ENCODE results near the gene PRDM5. TPM values are rescaled to one million over a fixed set of nuclear protein-coding genes. Genes with fewer than 3 reads are reported as not detected.

PRDM5 gene
- total RNA-seq, 2 experiments from 2014 or later: 0.14 to 0.22 TPM

- no peaks in the 10 kb centered on the region for H3K36me3 ChIP-seq (ENCODE audit: insufficient read depth, low read length)
- ChIA-PET CTCF (no interaction called here), POLR2A (no interaction called here)
- no peaks in the 10 kb centered on the region for H3K4me1 ChIP-seq (ENCODE audit: insufficient read depth, low read length)
- H3K9me3 Mint-ChIP-seq: no peaks in the 10 kb centered on the region
- H3K27me3 ChIP-seq (ENCODE audit: control insufficient read depth in 1 of 2, insufficient read depth in 2 of 2, low read length in 2 of 2): no peaks in the 10 kb centered on the region
- H3K27ac ChIP-seq (ENCODE audit: low read depth in 1 of 2, low read length in 2 of 2): no peak overlapping the region
- no peaks in the 10 kb centered on the region for H3K9me3 ChIP-seq (ENCODE audit: control insufficient read depth in 1 of 2, insufficient read depth in 1 of 2, low read length in 2 of 2)
- no peak overlapping the region for H3K4me3 ChIP-seq (ENCODE audit: low read length)
- no peaks in the 10 kb centered on the region for H3K36me3 Mint-ChIP-seq (ENCODE audit: low read depth)
- no peak for TF ChIP-seq CTCF (IDR thresholded peaks at IDR 0.05)
- H3K4me1 Mint-ChIP-seq (ENCODE audit: low read depth): no peaks in the 10 kb centered on the region
- H3K27me3 Mint-ChIP-seq: no peaks in the 10 kb centered on the region
- H3K4me3 Mint-ChIP-seq: no peak overlapping the region
- no peak overlapping the region for H3K27ac Mint-ChIP-seq
- DNase-seq (no peak), ATAC-seq (ENCODE audit: poor library complexity) (no peak)
- intact Hi-C loops (cut with DNase I, micrococcal nuclease): no loop called here
Observed at GRCh38 chr4:120733054-120733453, 189.5 kb downstream of the PRDM5 start.

- H3K4me1 Mint-ChIP-seq (ENCODE audit: low read depth): no peaks in the 10 kb centered on the region
- no peak overlapping the region for H3K27ac Mint-ChIP-seq
- H3K27me3 Mint-ChIP-seq: no peaks in the 10 kb centered on the region
- Histone ChIP-seq H3K9me3 (ENCODE audit: control insufficient read depth in 1 of 2, insufficient read depth in 1 of 2, low read length in 2 of 2) (no peaks in the 10 kb centered on the region), H3K27me3 (ENCODE audit: control insufficient read depth in 1 of 2, insufficient read depth in 2 of 2, low read length in 2 of 2) (no peaks in the 10 kb centered on the region), H3K4me1 (ENCODE audit: insufficient read depth, low read length) (no peaks in the 10 kb centered on the region), H3K4me3 (ENCODE audit: low read length) (no peak overlapping the region), H3K36me3 (ENCODE audit: insufficient read depth, low read length) (no peaks in the 10 kb centered on the region), H3K27ac (ENCODE audit: low read depth in 1 of 2, low read length in 2 of 2) (no peak overlapping the region)
- no peak for TF ChIP-seq CTCF (IDR thresholded peaks at IDR 0.05)
- H3K36me3 Mint-ChIP-seq (ENCODE audit: low read depth): no peaks in the 10 kb centered on the region
- H3K9me3 Mint-ChIP-seq: no peaks in the 10 kb centered on the region
- intact Hi-C loops (cut with DNase I, micrococcal nuclease): no loop called here
- ChIA-PET CTCF (no interaction called here), POLR2A (no interaction called here)
- DNase-seq (no peak), ATAC-seq (ENCODE audit: poor library complexity) (no peak)
- no peak overlapping the region for H3K4me3 Mint-ChIP-seq
Observed at GRCh38 chr4:120731561-120731960, 191.0 kb downstream of the PRDM5 start.

- no peak for TF ChIP-seq CTCF (IDR thresholded peaks at IDR 0.05)
- intact Hi-C loops (cut with DNase I, micrococcal nuclease): no loop called here
- H3K4me3 Mint-ChIP-seq: no peak overlapping the region
- Histone ChIP-seq H3K9me3 (ENCODE audit: control insufficient read depth in 1 of 2, insufficient read depth in 1 of 2, low read length in 2 of 2) (no peaks in the 10 kb centered on the region), H3K27ac (ENCODE audit: low read depth in 1 of 2, low read length in 2 of 2) (no peak overlapping the region), H3K36me3 (ENCODE audit: insufficient read depth, low read length) (no peaks in the 10 kb centered on the region), H3K4me3 (ENCODE audit: low read length) (no peak overlapping the region), H3K27me3 (ENCODE audit: control insufficient read depth in 1 of 2, insufficient read depth in 2 of 2, low read length in 2 of 2) (no peaks in the 10 kb centered on the region), H3K4me1 (ENCODE audit: insufficient read depth, low read length) (no peaks in the 10 kb centered on the region)
- ChIA-PET CTCF (no interaction called here), POLR2A (no interaction called here)
- DNase-seq (no peak), ATAC-seq (ENCODE audit: poor library complexity) (no peak)
- no peaks in the 10 kb centered on the region for H3K9me3 Mint-ChIP-seq
- H3K27me3 Mint-ChIP-seq: no peaks in the 10 kb centered on the region
- H3K27ac Mint-ChIP-seq: no peak overlapping the region
- H3K36me3 Mint-ChIP-seq (ENCODE audit: low read depth): no peaks in the 10 kb centered on the region
- no peaks in the 10 kb centered on the region for H3K4me1 Mint-ChIP-seq (ENCODE audit: low read depth)
Observed at GRCh38 chr4:120730777-120731320, 191.7 kb downstream of the PRDM5 start.

Measured in CD4-positive, alpha-beta T cell (primary cell).